CMK (cell line): ENCODE data around the gene CYSTM1.
A peak's percentile ranks its signal among the peaks of the same experiment; 100 is the strongest.

ENCODE experiments used
- DNase-seq: peaks from one replicate; pipeline ENCODE4 v3.0.0-alpha.2; 2010; ENCODE audit warnings: low read depth

Gene CYSTM1

GRCh38 chr5:140174465-140175366 is at the start of gene CYSTM1:
Gene CYSTM1 (plus strand): TSS chr5:140175188. CDS start chr5:140194466, 19,278 bp downstream.
- DNase-seq, result peak; percentile 70

- DNase-seq, result no peak
Observed at GRCh38 chr5:140125637-140126036, 49.4 kb upstream of the CYSTM1 start, which contains the start of gene IGIP. Gene IGIP (plus strand): TSS chr5:140125937. CDS start chr5:140128477, 2,540 bp downstream.

GRCh38 chr5:140126315-140127012 is 48.5 kb upstream of the CYSTM1 start:
- DNase-seq, result no peak

GRCh38 chr5:140128376-140128775 is 46.6 kb upstream of the CYSTM1 start:
- DNase-seq, result no peak

- DNase-seq, result no peak
Observed at GRCh38 chr5:140130949-140131733, 43.8 kb upstream of the CYSTM1 start.

- no peak for DNase-seq
Observed at GRCh38 chr5:140131967-140132409, 43.0 kb upstream of the CYSTM1 start.

GRCh38 chr5:140133514-140134167 is 41.3 kb upstream of the CYSTM1 start:
- no peak for DNase-seq

- DNase-seq, result no peak
Observed at GRCh38 chr5:140134277-140134935, 40.6 kb upstream of the CYSTM1 start.

- DNase-seq, result no peak
Observed at GRCh38 chr5:140135127-140135526, 39.9 kb upstream of the CYSTM1 start.

GRCh38 chr5:140136624-140137023 is 38.4 kb upstream of the CYSTM1 start:
- DNase-seq, result no peak

GRCh38 chr5:140140435-140140834 is 34.6 kb upstream of the CYSTM1 start:
- no peak for DNase-seq

GRCh38 chr5:140141241-140141640 is 33.7 kb upstream of the CYSTM1 start:
- no peak for DNase-seq

- DNase-seq, result no peak
Observed at GRCh38 chr5:140142246-140142645, 32.7 kb upstream of the CYSTM1 start.

GRCh38 chr5:140142856-140143255 is 32.1 kb upstream of the CYSTM1 start:
- no peak for DNase-seq

GRCh38 chr5:140143521-140144258 is 31.3 kb upstream of the CYSTM1 start:
- no peak for DNase-seq

GRCh38 chr5:140145256-140145655 is 29.7 kb upstream of the CYSTM1 start:
- DNase-seq, result no peak

- no peak for DNase-seq
Observed at GRCh38 chr5:140145818-140146522, 29.0 kb upstream of the CYSTM1 start.

- no peak for DNase-seq
Observed at GRCh38 chr5:140146523-140146842, 28.5 kb upstream of the CYSTM1 start.

- DNase-seq, result no peak
Observed at GRCh38 chr5:140147460-140147859, 27.5 kb upstream of the CYSTM1 start.

- DNase-seq, result no peak
Observed at GRCh38 chr5:140148508-140148907, 26.5 kb upstream of the CYSTM1 start.
